Kidney epithelial cell (primary cell): ENCODE data around the gene TPO. TPM values are rescaled to one million over a fixed set of nuclear protein-coding genes. Genes with fewer than 3 reads are reported as not detected.

Experiments used
- DNase-seq: peaks from one replicate; pipeline ENCODE4 v3.0.0-alpha.2; 2010; ENCODE audit warnings: low read depth
- H3K27me3 ChIP-seq: 2 replicates; pipeline ENCODE4 v1.6.0; 2011; ENCODE audit warnings: low read length; ENCODE audit not compliant: control insufficient read depth, insufficient read depth
- H3K36me3 ChIP-seq: 2 replicates; pipeline ENCODE4 v1.5.1; 2011; ENCODE audit warnings: low read length; ENCODE audit not compliant: control insufficient read depth, insufficient read depth
- H3K4me3 ChIP-seq: 2 replicates; pipeline ENCODE4 v1.5.1; 2011; ENCODE audit warnings: low read depth, mild to moderate bottlenecking, control low read depth, low read length
- total RNA-seq: library from RNA; depleted of rRNA; stranded (reverse); fragments of >200 nt; gene quantifications from 2 replicates; pipeline ENCODE4 v1.2.3, GENCODE V29; 2015
- TF ChIP-seq, protein P1 (sequence below): IDR thresholded peaks from 2 replicates; pipeline ENCODE4 v1.5.1; 2011; ENCODE audit warnings: mild to moderate bottlenecking, moderate library complexity, low read length, control low read depth, inconsistent platforms; ENCODE audit not compliant: insufficient read depth, poor library complexity, severe bottlenecking

Gene TPO
- total RNA-seq, 1 donor from 2014 or later, result not detected

DNA sequence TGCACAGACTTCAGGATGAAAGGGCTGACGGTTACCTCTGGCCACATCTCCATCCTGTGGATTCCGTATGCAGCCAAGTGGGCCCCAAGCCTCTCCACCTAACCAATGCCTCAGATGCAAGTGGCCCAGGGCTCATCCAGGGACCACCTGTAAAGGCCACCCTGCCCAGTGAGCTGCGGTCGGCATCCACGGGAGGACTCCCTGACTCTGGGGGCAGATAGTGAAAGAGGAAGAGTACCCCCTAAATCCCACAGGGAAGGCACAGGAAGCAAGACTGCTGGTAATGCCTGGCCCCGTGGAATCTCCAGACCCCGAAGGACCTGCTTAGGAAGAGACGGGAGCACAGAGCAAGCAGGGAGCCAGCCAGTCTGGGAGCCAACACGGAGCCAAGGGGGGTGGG, 11.2 kb upstream of the TPO start:
- Histone ChIP-seq H3K27me3 (no peaks in the 10 kb centered on the region), H3K4me3 (no peak overlapping the region), H3K36me3 (no peaks in the 10 kb centered on the region)
- TF ChIP-seq, protein P1, sequence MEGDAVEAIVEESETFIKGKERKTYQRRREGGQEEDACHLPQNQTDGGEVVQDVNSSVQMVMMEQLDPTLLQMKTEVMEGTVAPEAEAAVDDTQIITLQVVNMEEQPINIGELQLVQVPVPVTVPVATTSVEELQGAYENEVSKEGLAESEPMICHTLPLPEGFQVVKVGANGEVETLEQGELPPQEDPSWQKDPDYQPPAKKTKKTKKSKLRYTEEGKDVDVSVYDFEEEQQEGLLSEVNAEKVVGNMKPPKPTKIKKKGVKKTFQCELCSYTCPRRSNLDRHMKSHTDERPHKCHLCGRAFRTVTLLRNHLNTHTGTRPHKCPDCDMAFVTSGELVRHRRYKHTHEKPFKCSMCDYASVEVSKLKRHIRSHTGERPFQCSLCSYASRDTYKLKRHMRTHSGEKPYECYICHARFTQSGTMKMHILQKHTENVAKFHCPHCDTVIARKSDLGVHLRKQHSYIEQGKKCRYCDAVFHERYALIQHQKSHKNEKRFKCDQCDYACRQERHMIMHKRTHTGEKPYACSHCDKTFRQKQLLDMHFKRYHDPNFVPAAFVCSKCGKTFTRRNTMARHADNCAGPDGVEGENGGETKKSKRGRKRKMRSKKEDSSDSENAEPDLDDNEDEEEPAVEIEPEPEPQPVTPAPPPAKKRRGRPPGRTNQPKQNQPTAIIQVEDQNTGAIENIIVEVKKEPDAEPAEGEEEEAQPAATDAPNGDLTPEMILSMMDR, result no peak
- DNase-seq, result no peak

DNA sequence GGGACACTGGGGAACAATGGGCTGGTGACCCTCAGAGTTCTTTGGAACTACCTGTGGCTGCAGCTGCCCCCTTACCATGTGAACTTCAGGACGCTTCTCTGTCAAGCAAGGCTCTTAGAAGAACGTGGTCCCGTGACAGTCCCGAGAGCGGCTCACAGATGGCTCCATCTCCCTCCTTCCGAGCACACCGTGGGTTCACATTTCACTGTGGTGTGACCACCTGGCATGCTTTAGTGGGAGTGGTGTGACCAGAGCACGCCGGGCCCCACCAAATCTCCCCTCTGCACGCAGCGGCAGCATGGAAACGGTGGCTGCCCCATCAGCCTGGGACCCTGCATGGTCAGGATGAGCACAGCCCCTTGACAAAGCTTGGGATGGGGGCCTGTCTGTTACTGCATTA, 9.7 kb upstream of the TPO start:
- no peak for DNase-seq
- TF ChIP-seq, protein P1, result no peak
- Histone ChIP-seq H3K4me3 (no peak overlapping the region), H3K36me3 (no peaks in the 10 kb centered on the region), H3K27me3 (no peaks in the 10 kb centered on the region)

DNA sequence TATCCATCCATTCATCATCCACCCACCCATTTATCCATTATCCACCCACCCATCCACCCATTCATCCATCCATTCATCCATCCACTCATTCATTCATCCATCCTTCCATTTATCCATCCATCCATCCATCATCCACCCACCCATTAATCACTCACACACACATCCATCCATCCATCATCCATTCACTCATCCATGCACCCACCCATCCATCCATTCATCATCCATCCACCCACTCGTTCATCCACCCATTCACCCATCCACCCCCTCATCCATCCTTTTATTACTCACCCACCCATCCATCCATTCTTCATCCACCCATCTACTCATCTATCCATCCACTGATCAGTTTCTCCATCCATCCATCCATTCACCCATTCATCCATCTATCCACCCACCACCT, 8.1 kb upstream of the TPO start:
- no peaks in the 10 kb centered on the region for H3K27me3 ChIP-seq
- DNase-seq, result no peak

DNA sequence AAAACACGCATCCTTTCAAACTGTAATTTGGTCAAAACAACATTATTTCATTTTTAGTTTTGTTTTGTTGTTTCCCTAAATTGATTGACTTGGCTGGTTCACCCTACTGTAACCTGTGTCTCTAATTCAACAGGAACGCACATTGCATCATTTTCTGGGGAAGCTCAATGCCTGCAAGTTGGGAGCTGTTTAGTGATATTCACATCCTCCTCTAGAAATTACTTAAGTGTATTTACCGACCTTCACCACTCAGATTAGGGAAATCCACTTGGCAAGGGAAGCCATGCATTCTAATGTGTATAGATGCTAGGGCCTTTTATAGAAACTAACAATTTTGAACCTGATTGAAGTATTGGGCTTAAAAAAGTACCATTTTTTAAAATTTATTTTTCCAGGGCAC, 7.3 kb upstream of the TPO start:
- Histone ChIP-seq H3K36me3 (no peaks in the 10 kb centered on the region), H3K27me3 (no peaks in the 10 kb centered on the region), H3K4me3 (no peak overlapping the region)
- DNase-seq, result no peak
- TF ChIP-seq, protein P1, result no peak

More for the DNA sequence above, 8.1 kb upstream of the TPO start:
- TF ChIP-seq, protein P1, result no peak
- no peak overlapping the region for H3K4me3 ChIP-seq
- H3K36me3 ChIP-seq, result no peaks in the 10 kb centered on the region

DNA sequence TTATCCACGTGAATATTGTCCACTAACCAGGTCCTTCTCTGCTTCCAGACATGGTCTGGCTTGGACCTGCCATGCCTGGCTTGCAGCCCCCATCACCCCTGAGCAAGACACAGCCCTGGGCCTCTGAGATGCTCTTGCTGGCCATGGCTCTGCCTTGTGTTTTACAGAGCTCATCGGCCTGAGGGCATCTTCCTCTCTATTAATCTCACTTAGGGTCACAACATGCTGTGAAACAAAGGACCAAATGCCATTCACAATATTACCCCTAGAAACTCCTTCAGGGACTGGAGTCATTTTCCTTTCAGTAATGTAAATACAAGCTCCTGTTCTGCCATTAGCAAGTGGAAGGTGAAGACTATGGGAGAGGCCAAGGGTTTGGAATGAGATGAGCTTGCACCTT, 6.8 kb upstream of the TPO start:
- Histone ChIP-seq H3K36me3 (no peaks in the 10 kb centered on the region), H3K27me3 (no peaks in the 10 kb centered on the region), H3K4me3 (no peak overlapping the region)
- TF ChIP-seq, protein P1, result no peak
- DNase-seq, result no peak

DNA sequence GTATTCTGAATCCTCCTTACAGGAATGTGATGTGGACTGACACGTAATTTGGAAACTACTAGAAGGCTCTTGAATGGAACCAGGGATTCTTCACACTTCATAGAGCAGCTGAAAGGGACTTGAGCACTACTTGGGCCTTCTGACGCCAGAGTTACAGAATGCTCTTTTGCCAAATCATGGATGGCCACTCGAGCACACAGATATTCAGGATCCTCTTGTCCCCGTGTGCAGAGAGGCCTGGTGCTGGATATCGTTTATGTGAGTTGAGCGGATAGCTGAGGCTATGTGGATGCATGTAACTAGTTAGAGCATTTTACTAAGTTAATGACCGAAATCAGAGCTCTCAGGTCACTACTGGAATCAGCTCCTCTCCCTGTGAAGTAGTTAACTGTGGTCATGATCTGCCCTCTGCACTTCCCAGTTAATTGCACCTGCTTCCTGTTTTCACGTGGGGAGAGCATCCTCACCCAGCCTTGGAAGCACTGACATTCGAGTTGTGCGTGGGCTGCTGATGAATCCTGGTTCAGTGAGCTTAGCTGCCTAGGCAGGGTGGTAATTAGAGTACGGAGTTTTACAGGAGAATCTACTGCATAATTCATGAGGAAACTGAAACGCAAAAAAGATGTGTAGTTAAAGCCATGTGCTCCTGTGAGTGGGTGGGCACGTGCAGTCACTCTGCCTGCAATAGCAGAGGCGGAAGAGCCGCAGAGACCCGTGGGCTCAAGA, 5.2 kb upstream of the TPO start:
- TF ChIP-seq, protein P1, result no peak
- DNase-seq, result no peak
- Histone ChIP-seq H3K4me3 (no peak overlapping the region), H3K36me3 (no peaks in the 10 kb centered on the region), H3K27me3 (no peaks in the 10 kb centered on the region)
